Right lobe of liver (tissue), 6 donors: ENCODE measurements around the gene CCDC51. TPM values are rescaled to one million over a fixed set of nuclear protein-coding genes. Genes with fewer than 3 reads are reported as not detected.

Experiments
- ATAC-seq, 4 donors: fragments of 200-7000 bp; cut with Tn5 transposase; one replicate each; pipeline ENCODE4 v1.9.1; 2020; ENCODE audit warnings: mild to moderate bottlenecking in 4 of 4, moderate library complexity in 4 of 4
- DNase-seq, 3 donors: peaks; one replicate each; pipeline ENCODE4 v3.0.0-alpha.2; 2020
- H3K27ac ChIP-seq, 3 donors: fragments of 200-600 bp; one replicate each; pipeline ENCODE4 v1.8.0; 2022
- H3K27me3 ChIP-seq, 2 donors: fragments of 200-600 bp; one replicate each; pipeline ENCODE4 v1.8.0; 2022
- H3K36me3 ChIP-seq, 4 donors: fragments of 200-600 bp; sonication (generic) in 1 of 4; one replicate each; pipeline versions ENCODE4 v1.5.1 to v1.8.0; 2017 to 2022; ENCODE audit warnings: control low read depth in 1 of 4
- H3K4me1 ChIP-seq, 4 donors: fragments of 200-600 bp; sonication (generic) in 1 of 4; one replicate each; pipeline versions ENCODE4 v1.5.1 to v1.8.0; 2017 to 2022; ENCODE audit warnings: control low read depth in 1 of 4
- H3K4me3 ChIP-seq, 3 donors: fragments of 200-600 bp; one replicate each; pipeline ENCODE4 v1.8.0; 2022
- H3K9me3 ChIP-seq, 4 donors: fragments of 200-600 bp; sonication (generic) in 1 of 4; one replicate each; pipeline versions ENCODE4 v1.5.1 to v1.8.0; 2017 to 2022; ENCODE audit warnings: control low read depth in 1 of 4
- POLR2A ChIP-seq: fragments of 450-650 bp; IDR thresholded peaks from one replicate; pipeline ENCODE4 v1.6.1; 2017; ENCODE audit warnings: antibody characterized with exemption, mild to moderate bottlenecking
- WGBS: methylation state at CpG from one replicate; pipeline ENCODE4 v1.1.6; 2018; ENCODE audit warnings: low coverage, low lambda C conversion rate; ENCODE audit not compliant: insufficient coverage; ENCODE audit errors: missing lambda C conversion rate; 5-methylcytosine and 5-hydroxymethylcytosine counted together
- intact Hi-C, 2 donors: fragments of 100-400 bp; cut with DNase I; formaldehyde crosslinking; loops; one replicate each; pipeline versions ENCODE4 v1.11.2 to v1.14.1; 2022
- total RNA-seq, 6 experiments: library from RNA; depleted of rRNA in 2 of 6; stranded (reverse); fragments of >200 nt in 2 of 6; fragmentation: NEBNext Ultra II Directional in 3 of 6; extraction: Animal tissue kit (Norgen Biotek cat#: 25700) in 3 of 6; gene quantifications; one replicate each; pipeline versions ENCODE4 v1.1.0 to v1.2.4, GENCODE V29; 2016 to 2023
- TF ChIP-seq, protein P1 (sequence below), 4 donors: fragments of 200-600 bp in 3 of 4; fragments of 450-650 bp in 1 of 4; IDR thresholded peaks; one replicate each; pipeline versions ENCODE4 v1.5.1 to v1.8.0; 2016 to 2022; ENCODE audit warnings: antibody characterized with exemption in 4 of 4, mild to moderate bottlenecking in 2 of 4
- donor health status: DM: no; HTN: yes; CAD: no.
- donor health status: DM: no; HTN: no; CAD: no.
- donor health status: DM: no; HTN: no; CAD: no.
- donor health status: DM: no; HTN: yes; CAD: no.
- donor health status: DM: no; HTN: yes; CAD: no.

Gene CCDC51
- total RNA-seq, 6 experiments from 2014 or later, result 5.9 to 16.0 (median 8.1) TPM

DNA sequence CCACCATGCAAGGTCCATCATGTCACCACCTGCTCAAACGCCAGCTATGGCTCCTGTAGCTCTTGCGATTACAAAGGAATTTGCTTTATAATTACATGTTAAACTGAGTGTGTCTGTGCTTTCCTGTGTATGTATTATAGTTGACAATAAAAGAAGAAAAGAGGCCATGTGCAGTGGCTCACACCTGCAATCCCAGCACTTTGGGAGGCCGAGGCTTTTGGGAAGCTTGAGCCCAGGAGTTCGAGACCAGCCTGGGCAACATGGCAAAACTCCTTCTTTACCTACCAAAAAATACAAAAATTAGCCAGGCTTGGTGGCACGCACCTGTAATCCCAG is 33.7 kb upstream of the CCDC51 start:
- intact Hi-C loops, result no loop called here
- Histone ChIP-seq H3K4me3 (peak overlapping the region in 1 of 3 donors; percentile 91), H3K9me3 (no peaks in the 10 kb centered on the region), H3K27ac (peak overlapping the region; percentile 93 to 99 (median 98)), H3K4me1 (peaks cover 0 to 41% (median 20%) of the 10 kb centered on the region in 4 donors), H3K27me3 (no peaks in the 10 kb centered on the region), H3K36me3 (peaks cover 0 to 9% (median 0%) of the 10 kb centered on the region in 4 donors)
- TF ChIP-seq, protein P1, sequence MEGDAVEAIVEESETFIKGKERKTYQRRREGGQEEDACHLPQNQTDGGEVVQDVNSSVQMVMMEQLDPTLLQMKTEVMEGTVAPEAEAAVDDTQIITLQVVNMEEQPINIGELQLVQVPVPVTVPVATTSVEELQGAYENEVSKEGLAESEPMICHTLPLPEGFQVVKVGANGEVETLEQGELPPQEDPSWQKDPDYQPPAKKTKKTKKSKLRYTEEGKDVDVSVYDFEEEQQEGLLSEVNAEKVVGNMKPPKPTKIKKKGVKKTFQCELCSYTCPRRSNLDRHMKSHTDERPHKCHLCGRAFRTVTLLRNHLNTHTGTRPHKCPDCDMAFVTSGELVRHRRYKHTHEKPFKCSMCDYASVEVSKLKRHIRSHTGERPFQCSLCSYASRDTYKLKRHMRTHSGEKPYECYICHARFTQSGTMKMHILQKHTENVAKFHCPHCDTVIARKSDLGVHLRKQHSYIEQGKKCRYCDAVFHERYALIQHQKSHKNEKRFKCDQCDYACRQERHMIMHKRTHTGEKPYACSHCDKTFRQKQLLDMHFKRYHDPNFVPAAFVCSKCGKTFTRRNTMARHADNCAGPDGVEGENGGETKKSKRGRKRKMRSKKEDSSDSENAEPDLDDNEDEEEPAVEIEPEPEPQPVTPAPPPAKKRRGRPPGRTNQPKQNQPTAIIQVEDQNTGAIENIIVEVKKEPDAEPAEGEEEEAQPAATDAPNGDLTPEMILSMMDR (IDR thresholded peaks at IDR 0.05), result no peak
- no peak for TF ChIP-seq POLR2A
- ATAC-seq (no peak), DNase-seq (no peak)
- WGBS, result 58% methylated on average over 5 of the region's 5 CpGs

DNA sequence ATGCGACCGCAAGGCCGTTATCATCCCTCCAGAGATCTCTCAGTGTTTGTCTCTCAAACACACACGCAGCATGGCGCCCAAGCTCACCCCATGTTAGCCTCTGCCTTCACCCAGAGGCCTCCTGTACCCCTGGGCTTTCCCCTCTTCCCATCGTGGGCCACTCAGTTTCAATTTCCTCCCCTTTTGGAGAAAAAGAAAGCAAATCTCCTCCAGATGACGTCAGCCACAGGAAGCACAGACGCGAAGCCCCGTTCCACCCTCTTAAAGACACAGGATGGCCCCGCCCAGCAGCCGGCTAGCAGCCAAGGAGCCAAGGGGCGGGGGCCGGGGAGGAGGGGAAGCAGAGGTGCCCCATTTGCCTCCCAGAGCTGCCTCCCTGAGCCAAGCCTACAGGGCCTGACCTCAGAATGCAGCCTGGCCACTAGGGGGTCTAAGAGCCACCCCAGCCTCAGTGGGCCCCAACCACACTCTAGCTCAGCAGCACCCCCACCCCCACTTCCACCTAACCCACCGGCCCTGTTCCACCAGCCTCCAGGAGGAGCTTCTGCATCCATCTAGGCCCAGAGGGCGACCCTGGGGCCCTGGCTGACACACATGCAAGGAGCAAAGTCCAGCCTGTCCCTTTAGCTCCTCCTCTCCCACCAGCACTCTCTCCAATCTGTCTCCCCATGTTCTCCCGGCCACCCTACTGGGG is 33.2 kb upstream of the CCDC51 start:
- peak; percentile 94 to 96 (median 95) for DNase-seq
- H3K4me1 ChIP-seq, result peaks cover 0 to 47% (median 23%) of the 10 kb centered on the region in 4 donors
- TF ChIP-seq POLR2A, result peak; percentile 74
- TF ChIP-seq, protein P1 (IDR thresholded peaks at IDR 0.05), result peak; percentile 26 to 35 (median 30)
- H3K36me3 ChIP-seq, result peaks cover 0 to 10% (median 0%) of the 10 kb centered on the region in 4 donors
- peak overlapping the region; percentile 93 to 99 (median 98) for H3K27ac ChIP-seq
- peak; percentile 79 to 82 (median 80) for ATAC-seq
- no peaks in the 10 kb centered on the region for H3K27me3 ChIP-seq
- no peaks in the 10 kb centered on the region for H3K9me3 ChIP-seq
- H3K4me3 ChIP-seq, result peak overlapping the region; percentile 68 to 92 (median 91)
- under 1% methylated on average over 16 of the region's 17 CpGs for WGBS
- intact Hi-C loops, result no loop called here

DNA sequence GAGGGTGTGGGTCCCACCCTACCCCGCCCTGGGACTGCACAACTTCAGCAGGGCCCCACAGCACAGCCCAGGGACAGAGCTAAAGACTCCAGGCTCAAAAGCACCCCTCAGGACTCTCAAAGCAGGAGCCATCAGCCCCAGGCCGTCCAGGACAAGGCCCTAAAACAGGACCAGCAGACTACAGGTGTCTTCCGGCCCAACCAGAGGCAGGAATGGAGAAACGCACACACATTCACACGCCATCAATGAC is 32.7 kb upstream of the CCDC51 start:
- DNase-seq (peak in 1 of 3 donors; percentile 33), ATAC-seq (peak; percentile 0 to 7 (median 2))
- 0% methylated on average over 2 of the region's 5 CpGs for WGBS
- Histone ChIP-seq H3K27me3 (no peaks in the 10 kb centered on the region), H3K9me3 (no peaks in the 10 kb centered on the region), H3K27ac (peak overlapping the region; percentile 93 to 99 (median 98)), H3K36me3 (peaks cover 0 to 10% (median 0%) of the 10 kb centered on the region in 4 donors), H3K4me1 (peaks cover 0 to 51% (median 27%) of the 10 kb centered on the region in 4 donors), H3K4me3 (peak overlapping the region; percentile 68 to 92 (median 91))
- intact Hi-C loops, result no loop called here
- TF ChIP-seq, protein P1 (IDR thresholded peaks at IDR 0.05), result no peak
- TF ChIP-seq POLR2A, result no peak

DNA sequence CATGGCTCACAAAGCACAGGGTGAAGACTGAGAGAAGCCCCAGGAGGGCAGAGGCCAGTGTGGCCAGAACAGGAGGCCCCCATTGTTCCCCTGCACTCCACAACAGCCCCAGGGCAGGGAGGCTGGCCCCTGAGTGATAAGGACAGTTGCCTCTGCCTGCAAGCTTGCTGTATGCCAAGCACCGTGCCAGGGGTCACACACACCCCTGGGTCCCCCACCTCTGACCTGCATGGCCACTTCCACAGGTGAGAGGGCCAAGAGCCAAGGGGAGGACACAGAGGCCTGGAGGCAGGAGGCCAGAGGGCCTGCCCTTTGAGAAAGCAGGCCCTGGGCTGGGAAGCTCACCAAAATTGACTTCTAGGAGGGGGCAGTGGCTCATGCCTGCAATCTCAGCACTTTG is 30.4 kb upstream of the CCDC51 start:
- ATAC-seq, result peak in 3 of 4 donors; percentile 41 to 49 (median 43)
- peak overlapping the region in 2 of 3 donors; percentile 67 to 86 for H3K27ac ChIP-seq
- intact Hi-C loops, result no loop called here

More for the DNA sequence above, 30.4 kb upstream of the CCDC51 start:
- TF ChIP-seq POLR2A, result no peak
- TF ChIP-seq, protein P1 (IDR thresholded peaks at IDR 0.05), result no peak
- H3K4me3 ChIP-seq, result no peak overlapping the region
- H3K36me3 ChIP-seq, result peaks cover 0 to 10% (median 1%) of the 10 kb centered on the region in 4 donors
- peak; percentile 69 to 98 (median 96) for DNase-seq
- no peaks in the 10 kb centered on the region for H3K9me3 ChIP-seq
- no peaks in the 10 kb centered on the region for H3K27me3 ChIP-seq
- WGBS, result no CpG with 5 or more reads among the region's 1 CpG
- H3K4me1 ChIP-seq, result peaks cover 2 to 73% (median 39%) of the 10 kb centered on the region in 4 donors
